ENCODE data around the gene PLA2G4C. TPM values are rescaled to one million over a fixed set of nuclear protein-coding genes. Genes with fewer than 3 reads are reported as not detected.
A peak's percentile ranks its signal among the peaks of the same experiment; 100 is the strongest.
"Not testable (repeated sequence)": the region's sequence is repeated elsewhere in the genome, so short reads cannot be mapped to it uniquely, and the experiment has no call there.

PLA2G4C gene
- total RNA-seq, 1 experiment from 2014 or later = 4.2 TPM

DNA sequence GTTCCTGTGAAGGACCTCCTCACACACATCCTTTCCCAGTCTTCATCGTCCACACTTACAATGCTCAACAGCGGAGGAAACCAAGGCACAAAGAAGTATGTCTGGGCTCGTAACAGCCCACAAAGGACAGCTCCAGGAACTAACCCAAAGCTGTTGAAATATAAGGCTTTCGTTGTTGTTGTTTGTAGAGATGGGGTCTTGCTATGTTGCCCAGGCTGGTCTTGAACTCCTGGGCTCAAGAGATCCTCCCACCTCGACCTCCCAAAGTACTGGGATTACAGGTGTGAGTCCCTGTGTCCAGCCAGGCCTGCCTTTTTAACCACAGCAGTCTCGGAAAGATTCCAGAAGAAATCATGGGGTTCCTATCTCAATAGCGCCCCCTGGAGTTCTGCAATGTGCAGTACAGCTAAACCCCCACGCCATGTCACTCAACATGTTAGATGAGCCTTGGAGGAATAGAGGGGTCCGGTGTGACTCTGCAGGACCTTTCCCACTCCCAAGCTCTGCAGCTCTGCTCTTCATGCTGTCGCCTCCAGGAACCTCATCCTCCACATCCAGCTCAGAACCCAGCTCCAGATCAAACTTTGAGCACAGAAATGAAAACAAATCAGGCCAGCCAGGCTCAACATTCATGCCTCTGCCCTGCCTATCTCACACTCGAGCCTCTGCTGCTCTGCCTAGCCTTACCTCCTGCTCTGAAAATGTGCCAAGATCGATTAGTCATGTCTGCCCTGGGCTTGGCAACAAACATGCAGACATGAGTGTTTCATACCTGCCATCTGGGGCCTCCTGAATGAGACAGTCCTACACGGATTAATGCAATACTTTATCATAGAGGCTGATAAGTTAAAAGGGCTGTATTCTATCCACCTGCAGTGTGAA, 7.5 kb downstream of the PLA2G4C start:
- TF ChIP-seq CTCF (IDR thresholded peaks at IDR 0.05; ENCODE audit: unreplicated experiment) = peak; percentile 71
- peaks cover 33% of the 10 kb centered on the region for H3K27me3 Mint-ChIP-seq (ENCODE audit: unreplicated experiment)
- H3K4me3 Mint-ChIP-seq (ENCODE audit: low read depth, unreplicated experiment) = no peak overlapping the region
- peak; percentile 37 for DNase-seq
- BruUV-seq (replicated peaks) = no TSS peak
- no peaks in the 10 kb centered on the region for H3K36me3 Mint-ChIP-seq (ENCODE audit: insufficient read depth, unreplicated experiment)
- intact Hi-C loops (cut with micrococcal nuclease; ENCODE audit: unreplicated experiment) = no loop called here
- H3K4me1 Mint-ChIP-seq (ENCODE audit: low read depth, unreplicated experiment) = peaks cover 9% of the 10 kb centered on the region
- CTCF ChIA-PET = no interaction called here
- peaks cover 2% of the 10 kb centered on the region for H3K9me3 Mint-ChIP-seq (ENCODE audit: low read depth, unreplicated experiment)
- no peak overlapping the region for H3K27ac Mint-ChIP-seq (ENCODE audit: unreplicated experiment)

- BruUV-seq (replicated peaks) = no TSS peak
- no peak for DNase-seq
- Mint-ChIP-seq H3K36me3 (ENCODE audit: insufficient read depth, unreplicated experiment) (no peaks in the 10 kb centered on the region), H3K4me3 (ENCODE audit: low read depth, unreplicated experiment) (no peak overlapping the region), H3K9me3 (ENCODE audit: low read depth, unreplicated experiment) (peaks cover 13% of the 10 kb centered on the region), H3K4me1 (ENCODE audit: low read depth, unreplicated experiment) (no peaks in the 10 kb centered on the region), H3K27me3 (ENCODE audit: unreplicated experiment) (peaks cover 50% of the 10 kb centered on the region), H3K27ac (ENCODE audit: unreplicated experiment) (no peak overlapping the region)
- no peak for TF ChIP-seq CTCF (IDR thresholded peaks at IDR 0.05; ENCODE audit: unreplicated experiment)
- intact Hi-C loops (cut with micrococcal nuclease; ENCODE audit: unreplicated experiment) = no loop called here
- CTCF ChIA-PET = no interaction called here
Measured at GRCh38 chr19:48095612-48096175, 14.9 kb downstream of the PLA2G4C start.

GRCh38 chr19:48094855-48095203, 15.8 kb downstream of the PLA2G4C start:
- BruUV-seq (replicated peaks) = no TSS peak
- Mint-ChIP-seq H3K36me3 (ENCODE audit: insufficient read depth, unreplicated experiment) (no peaks in the 10 kb centered on the region), H3K27me3 (ENCODE audit: unreplicated experiment) (peaks cover 54% of the 10 kb centered on the region), H3K4me1 (ENCODE audit: low read depth, unreplicated experiment) (peaks cover 7% of the 10 kb centered on the region), H3K27ac (ENCODE audit: unreplicated experiment) (no peak overlapping the region), H3K9me3 (ENCODE audit: low read depth, unreplicated experiment) (peaks cover 13% of the 10 kb centered on the region), H3K4me3 (ENCODE audit: low read depth, unreplicated experiment) (no peak overlapping the region)
- DNase-seq = no peak
- intact Hi-C loops (cut with micrococcal nuclease; ENCODE audit: unreplicated experiment) = no loop called here
- CTCF ChIA-PET = interaction anchor here (0.7 kb wide), 1 partner anchor 9 kb away, joined by 3 read pairs; no protein-coding TSS in a partner anchor
- no peak for TF ChIP-seq CTCF (IDR thresholded peaks at IDR 0.05; ENCODE audit: unreplicated experiment)

- no peaks in the 10 kb centered on the region for H3K36me3 Mint-ChIP-seq (ENCODE audit: insufficient read depth, unreplicated experiment)
- peaks cover 54% of the 10 kb centered on the region for H3K27me3 Mint-ChIP-seq (ENCODE audit: unreplicated experiment)
- DNase-seq = no peak
- intact Hi-C loops (cut with micrococcal nuclease; ENCODE audit: unreplicated experiment) = no loop called here
- H3K27ac Mint-ChIP-seq (ENCODE audit: unreplicated experiment) = no peak overlapping the region
- TF ChIP-seq CTCF (IDR thresholded peaks at IDR 0.05; ENCODE audit: unreplicated experiment) = no peak
- peaks cover 7% of the 10 kb centered on the region for H3K4me1 Mint-ChIP-seq (ENCODE audit: low read depth, unreplicated experiment)
- peaks cover 10% of the 10 kb centered on the region for H3K9me3 Mint-ChIP-seq (ENCODE audit: low read depth, unreplicated experiment)
- CTCF ChIA-PET = interaction anchor here (0.7 kb wide), 1 partner anchor 8 kb away, joined by 3 read pairs; no protein-coding TSS in a partner anchor
- H3K4me3 Mint-ChIP-seq (ENCODE audit: low read depth, unreplicated experiment) = no peak overlapping the region
- no TSS peak for BruUV-seq (replicated peaks)
Measured at GRCh38 chr19:48094129-48094854, 16.3 kb downstream of the PLA2G4C start.

DNA sequence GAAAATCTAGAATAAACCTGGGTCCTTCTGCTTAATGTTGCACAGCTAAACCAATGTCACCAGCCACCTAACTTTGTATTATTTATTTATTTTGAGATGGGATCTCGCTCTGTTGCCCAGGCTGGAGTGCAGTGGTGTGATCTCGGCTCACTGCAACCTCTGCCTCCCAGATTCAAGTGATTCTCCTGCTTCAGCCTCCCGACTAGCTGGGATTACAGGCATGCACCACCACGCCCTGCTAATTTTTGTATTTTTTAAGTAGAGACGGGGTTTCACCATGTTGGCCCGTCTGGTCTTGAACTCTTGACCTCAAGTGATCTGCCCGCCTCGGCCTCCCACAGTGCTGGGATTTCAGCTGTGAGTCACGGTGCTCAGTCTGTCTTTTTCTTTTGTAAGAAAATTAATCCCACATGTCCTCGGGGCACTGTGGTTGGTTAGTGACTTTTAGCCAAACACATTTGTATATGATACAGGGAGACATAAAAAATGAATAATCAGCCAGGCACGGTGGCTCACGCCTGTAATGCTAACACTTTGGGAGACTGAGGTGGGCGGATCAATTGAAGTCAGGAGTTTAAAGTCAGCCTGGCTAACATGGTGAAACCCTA, 19.4 kb downstream of the PLA2G4C start:
- H3K27ac Mint-ChIP-seq (ENCODE audit: unreplicated experiment) = not testable (repeated sequence)

More for the DNA sequence above, 19.4 kb downstream of the PLA2G4C start:
- DNase-seq; intact Hi-C loops (cut with micrococcal nuclease; ENCODE audit: unreplicated experiment); H3K4me1 Mint-ChIP-seq (ENCODE audit: low read depth, unreplicated experiment); BruUV-seq (replicated peaks); H3K36me3 Mint-ChIP-seq (ENCODE audit: insufficient read depth, unreplicated experiment); H3K4me3 Mint-ChIP-seq (ENCODE audit: low read depth, unreplicated experiment): not testable (repeated sequence)
- Mint-ChIP-seq H3K9me3 (ENCODE audit: low read depth, unreplicated experiment) (peaks cover 10% of the 10 kb centered on the region), H3K27me3 (ENCODE audit: unreplicated experiment) (peaks cover 78% of the 10 kb centered on the region)
- CTCF ChIA-PET = interaction anchor here (0.6 kb wide), 1 partner anchor 236 kb away, joined by 3 read pairs; no protein-coding TSS in a partner anchor
